NAMALWA (cell line): ENCODE data around the gene GJD2.

Source experiments
- DNase-seq: peaks from one replicate; pipeline ENCODE4 v3.0.0-alpha.2; 2015; ENCODE audit warnings: low spot score

Gene GJD2

GRCh38 chr15:34773013-34773412, 18.2 kb upstream of the GJD2 start:
- no peak for DNase-seq

GRCh38 chr15:34772312-34772711, 17.5 kb upstream of the GJD2 start:
- no peak for DNase-seq

- no peak for DNase-seq
Observed at GRCh38 chr15:34769711-34770110, 14.9 kb upstream of the GJD2 start.

- no peak for DNase-seq
Observed at GRCh38 chr15:34768530-34768929, 13.7 kb upstream of the GJD2 start.

- no peak for DNase-seq
Observed at GRCh38 chr15:34765741-34766140, 10.9 kb upstream of the GJD2 start.

GRCh38 chr15:34760909-34761308, 6.1 kb upstream of the GJD2 start:
- no peak for DNase-seq

GRCh38 chr15:34759992-34760391, 5.2 kb upstream of the GJD2 start:
- DNase-seq: no peak

GRCh38 chr15:34759347-34759746, 4.5 kb upstream of the GJD2 start:
- DNase-seq: no peak

GRCh38 chr15:34757262-34757661, 2.5 kb upstream of the GJD2 start:
- no peak for DNase-seq

GRCh38 chr15:34755419-34755773, 598 bp upstream of the GJD2 start:
- no peak for DNase-seq

GRCh38 chr15:34754171-34754601, 612 bp downstream of the GJD2 start:
- DNase-seq: no peak

- no peak for DNase-seq
Observed at GRCh38 chr15:34753236-34753894, 1.4 kb downstream of the GJD2 start.

GRCh38 chr15:34749691-34750090, 5.1 kb downstream of the GJD2 start:
- no peak for DNase-seq

- no peak for DNase-seq
Observed at GRCh38 chr15:34739346-34739745, 15.5 kb downstream of the GJD2 start.

- no peak for DNase-seq
Observed at GRCh38 chr15:34738002-34738401, 16.8 kb downstream of the GJD2 start.

- DNase-seq: no peak
Observed at GRCh38 chr15:34737477-34737876, 17.3 kb downstream of the GJD2 start.

- no peak for DNase-seq
Observed at GRCh38 chr15:34734303-34734702, 20.5 kb downstream of the GJD2 start.

GRCh38 chr15:34733621-34734020, 21.2 kb downstream of the GJD2 start:
- DNase-seq: no peak

- DNase-seq: no peak
Observed at GRCh38 chr15:34732430-34732829, 22.4 kb downstream of the GJD2 start.

GRCh38 chr15:34730701-34731100, 24.1 kb downstream of the GJD2 start:
- DNase-seq: no peak

GRCh38 chr15:34729886-34730285, 24.9 kb downstream of the GJD2 start:
- DNase-seq: no peak

GRCh38 chr15:34729056-34729455, 25.7 kb downstream of the GJD2 start:
- DNase-seq: no peak

GRCh38 chr15:34726406-34727100, 28.2 kb downstream of the GJD2 start:
- DNase-seq: no peak

GRCh38 chr15:34725556-34725955, 29.2 kb downstream of the GJD2 start:
- no peak for DNase-seq
